ENCODE measurements around the gene KAT6B.
"Not testable (repeated sequence)": the region's sequence is repeated elsewhere in the genome, so short reads cannot be mapped to it uniquely, and the experiment has no call there.

Gene KAT6B

GRCh38 chr10:74826142-74827044 lies at the start of gene KAT6B:
Gene KAT6B (plus strand): TSS chr10:74826600. CDS start chr10:74842858, 16,258 bp downstream.
- DNase-seq = peak; percentile 100

GRCh38 chr10:74778436-74779094 lies 47.8 kb upstream of the KAT6B start:
- DNase-seq = no peak

DNA sequence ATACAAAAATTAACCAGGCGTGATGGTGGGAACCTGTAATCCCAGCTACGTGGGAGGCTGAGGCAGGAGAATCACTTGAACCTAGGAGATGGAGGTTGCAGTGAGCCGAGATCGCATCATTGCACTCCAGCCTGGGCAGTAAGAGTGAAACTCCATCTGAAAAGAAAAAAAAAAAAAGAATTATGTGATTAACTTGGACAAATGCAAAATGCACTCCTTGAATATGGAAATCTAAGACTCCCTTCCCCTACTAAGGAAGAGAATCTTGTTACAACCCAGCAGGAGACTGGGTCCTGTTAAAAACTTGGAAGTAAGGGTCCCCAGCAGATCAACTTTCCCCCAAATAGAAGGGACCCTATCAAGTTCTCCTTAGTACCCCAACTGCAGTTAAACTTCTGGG lies 44.5 kb upstream of the KAT6B start:
- not testable (repeated sequence) for DNase-seq

GRCh38 chr10:74784462-74784861 lies 41.9 kb upstream of the KAT6B start:
- DNase-seq = no peak

DNA sequence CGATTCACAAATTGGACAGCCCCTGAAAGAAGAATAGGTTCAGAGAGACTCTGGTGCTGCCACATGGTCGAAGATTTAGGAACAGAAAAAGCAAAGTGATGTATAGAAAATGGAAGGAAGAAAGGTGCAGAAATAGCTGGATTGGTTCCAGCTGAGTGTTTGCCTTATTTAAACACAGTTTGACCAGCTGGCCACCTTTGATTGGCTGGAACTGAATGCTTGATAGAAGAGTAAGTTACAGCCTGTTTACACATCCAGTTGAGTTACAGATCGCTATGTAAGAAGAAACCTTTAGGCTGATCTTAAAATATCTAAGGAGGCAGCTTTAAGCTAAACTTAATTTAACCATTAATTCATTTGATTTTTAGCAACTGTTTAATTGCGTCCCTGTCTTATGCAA lies 40.3 kb upstream of the KAT6B start:
- DNase-seq = no peak

- peak; percentile 56 to 60 for DNase-seq
Measured at GRCh38 chr10:74787457-74787856, 38.9 kb upstream of the KAT6B start.

GRCh38 chr10:74791979-74792378 lies 34.4 kb upstream of the KAT6B start:
- not testable (repeated sequence) for DNase-seq

- no peak for DNase-seq
Measured at GRCh38 chr10:74792726-74793125, 33.7 kb upstream of the KAT6B start.

DNA sequence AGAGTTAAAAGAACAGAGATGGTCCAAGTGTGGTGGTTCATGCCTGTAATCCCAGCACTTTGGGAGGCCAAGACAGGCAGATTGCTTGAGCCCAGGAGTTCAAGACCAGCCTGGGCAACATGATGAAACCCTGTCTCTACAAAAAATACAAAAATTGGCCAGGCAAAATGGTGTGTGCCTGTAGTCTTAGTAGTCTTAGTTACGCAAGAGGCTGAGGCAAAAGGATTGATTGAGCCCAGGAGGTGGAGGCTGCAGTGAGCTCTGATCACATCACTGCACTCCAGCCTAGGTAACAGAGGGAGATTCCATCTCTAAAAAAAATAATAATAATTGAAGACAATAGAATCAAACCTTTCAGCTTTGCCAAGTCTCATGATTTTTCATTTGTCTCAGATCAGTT lies 33.2 kb upstream of the KAT6B start:
- DNase-seq = not testable (repeated sequence)

DNA sequence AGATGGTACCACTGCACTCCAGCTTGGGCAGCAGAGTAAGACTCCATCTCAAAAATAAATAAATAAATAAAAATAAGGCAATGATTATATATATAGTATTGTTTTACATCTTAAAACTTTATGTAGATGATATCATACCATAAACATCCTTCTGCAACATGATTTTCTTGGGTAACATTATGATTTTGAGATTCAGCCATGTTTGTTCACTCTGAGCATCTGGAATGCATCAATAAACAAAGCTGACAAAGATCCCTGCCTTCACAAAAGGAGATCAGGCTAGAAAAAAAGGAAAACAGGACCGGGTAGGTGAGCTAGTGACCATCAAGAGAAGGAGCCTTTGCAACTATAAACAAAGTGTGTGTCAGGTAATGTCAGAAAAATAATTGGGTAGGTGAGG lies 31.9 kb upstream of the KAT6B start:
- DNase-seq = no peak

- DNase-seq = no peak
Measured at GRCh38 chr10:74797550-74797949, 28.9 kb upstream of the KAT6B start.

- DNase-seq = peak; percentile 81 to 86
Measured at GRCh38 chr10:74799721-74800221, 26.6 kb upstream of the KAT6B start.

GRCh38 chr10:74801447-74801846 lies 25.0 kb upstream of the KAT6B start:
- no peak for DNase-seq

DNA sequence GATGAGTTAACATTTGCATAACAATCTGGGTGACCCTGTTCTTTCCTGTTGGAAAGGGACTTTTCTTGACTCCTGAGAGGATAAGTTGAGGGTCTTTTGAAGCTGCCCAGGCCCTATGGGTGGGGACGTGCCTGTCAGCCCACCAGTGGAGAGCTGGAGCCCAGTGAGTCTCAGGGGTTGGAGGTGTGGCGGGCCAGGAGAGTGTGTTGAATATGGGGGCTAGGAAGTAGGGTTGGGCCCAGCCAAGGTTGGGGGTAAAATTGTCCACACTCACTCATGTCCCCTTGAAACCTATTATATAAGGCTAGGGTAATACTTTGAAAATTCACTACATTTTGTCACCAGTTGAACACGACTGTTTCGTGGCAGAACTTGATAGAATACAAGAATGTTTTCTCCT lies 17.9 kb upstream of the KAT6B start:
- DNase-seq = no peak

DNA sequence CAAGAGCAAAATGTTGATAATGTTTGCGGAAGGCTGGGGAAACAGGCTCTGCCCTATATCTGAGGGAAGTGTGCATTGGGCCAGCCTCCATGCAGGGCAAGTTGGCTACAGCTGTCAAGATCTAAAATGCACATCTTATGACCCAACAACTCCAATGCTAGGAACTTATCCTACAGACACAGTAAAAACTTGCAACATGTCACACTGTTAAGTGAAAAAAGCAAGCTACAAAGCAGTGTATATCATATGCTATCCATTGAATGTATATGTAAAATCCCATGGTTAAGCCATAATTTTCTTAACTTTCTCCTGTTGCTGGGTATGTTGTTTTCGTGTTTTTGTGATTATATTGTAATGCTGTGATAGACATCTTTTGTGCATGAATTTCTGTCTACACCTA lies 16.3 kb upstream of the KAT6B start:
- no peak for DNase-seq

GRCh38 chr10:74813381-74814259 lies 12.8 kb upstream of the KAT6B start:
- DNase-seq = no peak

DNA sequence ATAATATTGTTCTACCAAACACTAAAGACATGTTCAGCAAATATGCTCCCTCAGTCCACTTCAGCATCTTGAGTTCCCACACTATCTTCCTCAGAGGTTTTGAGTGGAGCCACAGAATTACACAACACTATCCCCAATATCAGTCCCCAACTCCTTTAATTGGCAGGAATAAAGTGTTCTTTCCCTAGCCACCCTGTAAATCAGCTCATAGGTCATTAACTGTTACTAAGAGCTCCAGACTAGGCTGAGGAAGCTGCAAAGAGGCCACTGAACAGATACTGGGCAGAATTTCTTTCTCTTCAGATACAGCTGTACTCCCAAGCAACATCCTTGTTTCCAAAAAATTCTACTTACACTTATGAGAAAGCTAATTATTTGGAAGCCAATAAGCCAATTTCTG lies 11.6 kb upstream of the KAT6B start:
- DNase-seq = no peak

- peak in 1 of 2 experiments; percentile 49 for DNase-seq
Measured at GRCh38 chr10:74816824-74817498, 9.4 kb upstream of the KAT6B start.

- no peak for DNase-seq
Measured at GRCh38 chr10:74821501-74821900, 4.9 kb upstream of the KAT6B start.

GRCh38 chr10:74822101-74822500 lies 4.3 kb upstream of the KAT6B start:
- DNase-seq = no peak

GRCh38 chr10:74822521-74823089 lies 3.8 kb upstream of the KAT6B start:
- peak; percentile 58 to 63 for DNase-seq

- peak in 1 of 2 experiments; percentile 49 for DNase-seq
Measured at GRCh38 chr10:74823791-74824183, 2.6 kb upstream of the KAT6B start.
